Transverse colon (tissue), 3 donors: ENCODE results near the gene GPHN.

Experiments
- CTCF ChIP-seq, 5 experiments: fragments of 200-600 bp in 3 of 5; fragments of 450-650 bp in 2 of 5; sonication (generic) in 3 of 5; IDR thresholded peaks; 1 replicate in 2 of 5; 2 replicates in 3 of 5; pipeline ENCODE4 v1.5.1; 2016 to 2017; ENCODE audit warnings: antibody characterized with exemption in 5 of 5, inconsistent platforms in 3 of 5, mild to moderate bottlenecking in 2 of 5, moderate library complexity in 1 of 5
- POLR2A ChIP-seq: fragments of 450-650 bp; IDR thresholded peaks from one replicate; pipeline ENCODE4 v1.6.1; 2016; ENCODE audit warnings: antibody characterized with exemption, mild to moderate bottlenecking, moderate library complexity

GRCh38 chr14:66575939-66576338 is 68.0 kb downstream of the GPHN start:
- TF ChIP-seq CTCF (IDR thresholded peaks at IDR 0.05) (no peak), POLR2A (no peak)
